OCI-LY7 (cell line): Measurements from ENCODE around the gene SH2D3A. TPM values are rescaled to one million over a fixed set of nuclear protein-coding genes. Genes with fewer than 3 reads are reported as not detected.
"Not testable (repeated sequence)": the region's sequence is repeated elsewhere in the genome, so short reads cannot be mapped to it uniquely, and the experiment has no call there.

Source experiments
- BruUV-seq: library from RNA; stranded (reverse); fragments of 400-500 nt; replicated peaks from 2 replicates; lab custom pipeline; 2021; lab: Mats Ljungman, UMichigan
- CTCF ChIA-PET: fragments of 300-600 bp; sonication (Branson Sonifier 250); formaldehyde crosslinking; loops from one replicate; lab custom pipeline; 2022; ENCODE audit warnings: antibody characterized with exemption; ENCODE audit not compliant: unreplicated experiment; lab: Charles Lee
- POLR2A ChIA-PET: fragments of 300-600 bp; sonication (Branson Sonifier 250); formaldehyde crosslinking; loops from one replicate; lab custom pipeline; 2022; ENCODE audit warnings: antibody characterized with exemption; lab: Charles Lee
- DNase-seq: peaks from one replicate; pipeline ENCODE4 v3.0.0-alpha.2; 2015; ENCODE audit warnings: low spot score
- H2AFZ ChIP-seq: fragments of 200-600 bp; sonication (generic), shearing (Covaris generic); 2 replicates; pipeline ENCODE4 v1.6.1; 2014; ENCODE audit warnings: mild to moderate bottlenecking, antibody characterized with exemption, low read length, moderate library complexity
- H3K27ac ChIP-seq: fragments of 200-600 bp; sonication (generic); 2 replicates; pipeline ENCODE4 v1.5.1; 2014; ENCODE audit warnings: mixed run types, low read depth, mild to moderate bottlenecking, moderate library complexity, low read length, inconsistent platforms; ENCODE audit not compliant: poor library complexity, severe bottlenecking
- H3K36me3 ChIP-seq: fragments of 200-600 bp; sonication (generic); 2 replicates; pipeline ENCODE4 v1.6.1; 2014; ENCODE audit warnings: mild to moderate bottlenecking, antibody characterized with exemption, low read length, moderate library complexity, mixed read lengths; ENCODE audit not compliant: insufficient read depth
- H3K4me1 ChIP-seq: fragments of 200-600 bp; sonication (generic); 2 replicates; pipeline ENCODE4 v1.5.1; 2014; ENCODE audit warnings: mild to moderate bottlenecking, low read length; ENCODE audit not compliant: insufficient read depth, poor library complexity, severe bottlenecking
- H3K4me2 ChIP-seq: fragments of 200-600 bp; sonication (generic); 2 replicates; pipeline ENCODE4 v1.6.1; 2014; ENCODE audit warnings: mild to moderate bottlenecking, low read length
- H3K4me3 ChIP-seq: fragments of 200-600 bp; sonication (generic); 2 replicates; pipeline ENCODE4 v1.5.1; 2014; ENCODE audit warnings: mild to moderate bottlenecking, low read depth, low read length; ENCODE audit not compliant: poor library complexity, severe bottlenecking
- H3K79me2 ChIP-seq: fragments of 200-600 bp; sonication (generic); 2 replicates; pipeline ENCODE4 v1.6.1; 2016; ENCODE audit warnings: low read depth, mild to moderate bottlenecking, low read length, moderate library complexity, mixed read lengths; ENCODE audit not compliant: insufficient read depth
- H3K9me2 ChIP-seq: fragments of 200-600 bp; sonication (generic); 2 replicates; pipeline ENCODE4 v1.6.1; 2016; ENCODE audit warnings: mild to moderate bottlenecking, low read length, mixed read lengths; ENCODE audit not compliant: insufficient read depth
- H3K9me3 ChIP-seq: fragments of 200-600 bp; sonication (generic); 2 replicates; pipeline ENCODE4 v1.6.1; 2014; ENCODE audit warnings: mild to moderate bottlenecking, mixed run types, low read length, mixed read lengths
- H4K20me1 ChIP-seq: fragments of 200-600 bp; sonication (generic); 2 replicates; pipeline ENCODE4 v1.6.1; 2014; ENCODE audit warnings: mild to moderate bottlenecking, antibody characterized with exemption, low read length, moderate library complexity, mixed read lengths; ENCODE audit not compliant: insufficient read depth
- EZH2phosphoT487 ChIP-seq: fragments of 200-600 bp; sonication (generic); IDR thresholded peaks from 2 replicates; pipeline ENCODE4 v1.6.1; 2018; ENCODE audit warnings: low read depth, borderline replicate concordance, mild to moderate bottlenecking, mixed run types, antibody characterized with exemption, low read length, moderate library complexity, mixed read lengths
- intact Hi-C: fragments of 100-400 bp; cut with micrococcal nuclease; formaldehyde crosslinking; loops from one replicate; pipeline ENCODE4 v1.10.0; 2022; ENCODE audit not compliant: unreplicated experiment
- total RNA-seq, 2 experiments: library from RNA; depleted of rRNA in 1 of 2; stranded (reverse); fragments of >200 nt in 1 of 2; shearing (Covaris generic) in 1 of 2; gene quantifications; 2 replicates each; pipeline ENCODE4 v1.2.3, GENCODE V29; 2014 to 2022
- TF ChIP-seq, protein P1 (sequence below): fragments of 200-600 bp; sonication (generic); conservative IDR thresholded peaks from 2 replicates; pipeline ENCODE4 v1.5.1; 2014; ENCODE audit warnings: mild to moderate bottlenecking, antibody characterized with exemption, low read length, moderate library complexity, mixed read lengths

Gene SH2D3A
- total RNA-seq, 2 experiments from 2014 or later: 7.8 to 13.3 TPM

DNA sequence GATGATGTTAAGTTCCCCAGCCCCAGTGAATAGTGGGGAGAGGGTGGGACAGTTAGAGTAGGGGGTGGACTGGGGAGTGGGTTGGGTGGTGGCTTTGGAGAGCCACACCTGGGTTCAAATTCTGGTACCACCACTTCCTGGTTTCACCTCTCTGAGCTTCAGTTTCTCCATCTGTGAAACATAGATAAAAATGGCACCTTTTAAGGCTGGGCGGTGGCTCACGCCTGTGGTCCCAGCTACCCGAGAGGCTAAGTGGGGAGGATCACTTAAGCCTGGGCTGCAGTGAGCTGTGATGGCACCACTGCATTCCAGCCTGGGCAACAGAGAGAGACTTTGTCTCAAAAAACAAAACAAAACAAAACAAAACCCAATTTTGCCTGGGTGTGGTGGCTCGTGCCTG, 11.2 kb upstream of the SH2D3A start:
- Histone ChIP-seq H3K9me3 (no peaks in the 10 kb centered on the region), H3K36me3 (peaks cover 76% of the 10 kb centered on the region), H3K4me3 (no peak overlapping the region), H4K20me1 (0 out of 2 replicates have a peak, but pooled peaks cover 7% of the 10 kb centered on the region), H3K4me2 (peak overlapping the region; percentile 45), H3K4me1 (peaks cover 47% of the 10 kb centered on the region), H2AFZ (no peak overlapping the region), H3K79me2 (peaks cover 96% of the 10 kb centered on the region), H3K27ac (peak overlapping the region; percentile 13), H3K9me2 (no peaks in the 10 kb centered on the region)
- BruUV-seq: no TSS peak
- DNase-seq: peak; percentile 40
- POLR2A ChIA-PET: interaction anchor here (0.5 to 0.6 kb wide), 2 partner anchors 198 to 1197 kb away, joined by 3 read pairs; no protein-coding TSS in a partner anchor
- intact Hi-C loops: no loop called here
- TF ChIP-seq EZH2phosphoT487: no peak
- TF ChIP-seq, protein P1, sequence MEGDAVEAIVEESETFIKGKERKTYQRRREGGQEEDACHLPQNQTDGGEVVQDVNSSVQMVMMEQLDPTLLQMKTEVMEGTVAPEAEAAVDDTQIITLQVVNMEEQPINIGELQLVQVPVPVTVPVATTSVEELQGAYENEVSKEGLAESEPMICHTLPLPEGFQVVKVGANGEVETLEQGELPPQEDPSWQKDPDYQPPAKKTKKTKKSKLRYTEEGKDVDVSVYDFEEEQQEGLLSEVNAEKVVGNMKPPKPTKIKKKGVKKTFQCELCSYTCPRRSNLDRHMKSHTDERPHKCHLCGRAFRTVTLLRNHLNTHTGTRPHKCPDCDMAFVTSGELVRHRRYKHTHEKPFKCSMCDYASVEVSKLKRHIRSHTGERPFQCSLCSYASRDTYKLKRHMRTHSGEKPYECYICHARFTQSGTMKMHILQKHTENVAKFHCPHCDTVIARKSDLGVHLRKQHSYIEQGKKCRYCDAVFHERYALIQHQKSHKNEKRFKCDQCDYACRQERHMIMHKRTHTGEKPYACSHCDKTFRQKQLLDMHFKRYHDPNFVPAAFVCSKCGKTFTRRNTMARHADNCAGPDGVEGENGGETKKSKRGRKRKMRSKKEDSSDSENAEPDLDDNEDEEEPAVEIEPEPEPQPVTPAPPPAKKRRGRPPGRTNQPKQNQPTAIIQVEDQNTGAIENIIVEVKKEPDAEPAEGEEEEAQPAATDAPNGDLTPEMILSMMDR: no peak
- CTCF ChIA-PET: interaction anchor here (0.5 kb wide), 1 partner anchor 247 kb away, joined by 3 read pairs; the partner anchor contains the start of gene TNFSF9

- POLR2A ChIA-PET: no interaction called here
Measured at GRCh38 chr19:6777434-6777833, 10.2 kb upstream of the SH2D3A start.

GRCh38 chr19:6776999-6777398, 9.8 kb upstream of the SH2D3A start:
- CTCF ChIA-PET: no interaction called here
- Histone ChIP-seq H3K36me3 (peaks cover 69% of the 10 kb centered on the region), H3K9me2 (no peaks in the 10 kb centered on the region), H3K27ac (no peak overlapping the region), H3K4me2 (peak overlapping the region; percentile 1; the same call in 1 of the 2 replicates), H3K4me3 (no peak overlapping the region), H3K79me2 (peaks cover 89% of the 10 kb centered on the region), H2AFZ (no peak overlapping the region), H3K9me3 (no peaks in the 10 kb centered on the region), H3K4me1 (peaks cover 51% of the 10 kb centered on the region), H4K20me1 (0 out of 2 replicates have a peak, but pooled peaks cover 7% of the 10 kb centered on the region)
- TF ChIP-seq, protein P1: no peak
- TF ChIP-seq EZH2phosphoT487: no peak
- intact Hi-C loops: no loop called here
- TSS peak; percentile 40 for BruUV-seq
- no peak for DNase-seq
- POLR2A ChIA-PET: no interaction called here

More at GRCh38 chr19:6777434-6777833, 10.2 kb upstream of the SH2D3A start:
- no peak for DNase-seq
- intact Hi-C loops: no loop called here
- CTCF ChIA-PET: no interaction called here
- no peak overlapping the region for H3K27ac ChIP-seq
- peaks cover 93% of the 10 kb centered on the region for H3K79me2 ChIP-seq
- BruUV-seq: no TSS peak
- peaks cover 72% of the 10 kb centered on the region for H3K36me3 ChIP-seq
- no peak for TF ChIP-seq EZH2phosphoT487
- TF ChIP-seq, protein P1: no peak
- peak overlapping the region; percentile 1; the same call in 1 of the 2 replicates for H3K4me2 ChIP-seq
- H3K9me3 ChIP-seq: no peaks in the 10 kb centered on the region
- H3K4me1 ChIP-seq: peaks cover 47% of the 10 kb centered on the region
- no peaks in the 10 kb centered on the region for H3K9me2 ChIP-seq
- H3K4me3 ChIP-seq: no peak overlapping the region
- H2AFZ ChIP-seq: no peak overlapping the region
- 0 out of 2 replicates have a peak, but pooled peaks cover 7% of the 10 kb centered on the region for H4K20me1 ChIP-seq

GRCh38 chr19:6776045-6776444, 8.8 kb upstream of the SH2D3A start:
- H3K9me3 ChIP-seq, BruUV-seq, H3K4me3 ChIP-seq, POLR2A ChIA-PET, H2AFZ ChIP-seq, H3K9me2 ChIP-seq, H4K20me1 ChIP-seq, H3K27ac ChIP-seq, H3K4me2 ChIP-seq, intact Hi-C loops, DNase-seq: not testable (repeated sequence)
- CTCF ChIA-PET: interaction anchor here (0.6 kb wide), 1 partner anchor 28 kb away, joined by 3 read pairs; no protein-coding TSS in a partner anchor
- Histone ChIP-seq H3K36me3 (peaks cover 60% of the 10 kb centered on the region), H3K4me1 (peaks cover 51% of the 10 kb centered on the region), H3K79me2 (peaks cover 79% of the 10 kb centered on the region)
